ENCODE data around the gene NNAT. TPM values are rescaled to one million over a fixed set of nuclear protein-coding genes. Genes with fewer than 3 reads are reported as not detected.
"Not testable (repeated sequence)": the region's sequence is repeated elsewhere in the genome, so short reads cannot be mapped to it uniquely, and the experiment has no call there.

The NNAT gene
- total RNA-seq, 2 experiments from 2014 or later, result 0.50 to 0.91 TPM

DNA sequence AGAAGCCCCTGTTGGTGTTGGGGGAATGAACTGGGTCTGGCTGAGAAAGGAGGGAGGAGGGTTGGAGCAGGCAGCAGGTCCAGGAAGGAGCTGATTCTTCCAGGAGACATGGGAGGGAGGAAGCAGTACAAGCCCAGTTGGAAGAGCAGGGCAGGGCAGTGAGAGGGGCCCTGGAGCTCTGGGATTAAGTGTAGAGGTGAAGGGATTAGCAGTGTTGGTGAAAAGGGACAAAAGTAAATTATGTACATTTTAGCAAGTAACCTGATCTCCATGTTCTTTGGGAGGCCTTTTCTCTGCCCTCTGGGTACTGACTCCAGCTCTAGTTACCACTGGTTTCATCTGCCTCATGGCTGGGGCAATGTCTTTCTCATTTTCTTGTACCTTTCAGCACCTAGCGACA lies 34.8 kb upstream of the NNAT start:
- H3K4me3 Mint-ChIP-seq; H3K27ac Mint-ChIP-seq; H3K36me3 Mint-ChIP-seq (ENCODE audit: low read depth); CTCF ChIA-PET; H3K9me3 Mint-ChIP-seq; DNase-seq; H3K4me1 Mint-ChIP-seq (ENCODE audit: low read depth); intact Hi-C loops (cut with micrococcal nuclease): not testable (repeated sequence)
- H3K27me3 Mint-ChIP-seq (ENCODE audit: low read depth), result peaks cover 10% of the 10 kb centered on the region

DNA sequence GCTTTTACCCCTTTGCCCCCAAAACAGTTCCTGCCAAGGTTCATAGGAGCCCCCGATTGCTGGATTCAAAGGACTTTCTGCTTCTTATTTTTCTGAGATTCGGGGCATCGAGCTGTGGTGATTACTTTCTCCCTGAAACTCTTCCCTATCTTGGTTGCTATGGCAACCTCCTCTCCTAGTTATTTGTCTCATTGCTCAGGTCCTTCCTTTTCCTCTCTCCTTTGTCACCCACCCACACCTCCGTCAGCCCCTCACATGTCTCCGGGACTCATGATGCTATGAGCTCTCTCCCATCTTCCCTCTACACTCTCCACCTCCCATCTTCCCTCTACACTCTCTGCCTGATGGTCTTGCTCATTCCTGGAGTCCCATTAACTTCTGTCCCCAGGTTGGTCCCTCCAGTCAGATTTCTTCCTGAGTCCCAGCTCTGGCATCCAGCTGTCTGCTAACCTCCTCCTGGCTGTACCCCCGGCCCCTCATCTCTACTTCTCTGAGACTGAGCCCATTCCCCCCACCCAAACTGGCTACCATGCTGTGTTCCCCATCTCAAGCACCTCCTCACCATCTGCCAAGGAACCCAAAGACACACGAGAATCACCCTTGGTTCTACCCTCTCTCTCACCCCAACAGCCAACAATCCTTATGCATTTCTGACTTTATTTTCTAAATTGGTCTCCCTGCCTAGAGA lies 30.2 kb upstream of the NNAT start:
- H3K9me3 Mint-ChIP-seq, result no peaks in the 10 kb centered on the region
- intact Hi-C loops (cut with micrococcal nuclease), result no loop called here
- no peaks in the 10 kb centered on the region for H3K4me1 Mint-ChIP-seq (ENCODE audit: low read depth)
- no peak overlapping the region for H3K27ac Mint-ChIP-seq
- CTCF ChIA-PET, result interaction anchor here (0.9 kb wide), 1 partner anchor 242 kb away, joined by 3 read pairs; no protein-coding TSS in a partner anchor
- no peak for DNase-seq
- H3K4me3 Mint-ChIP-seq, result no peak overlapping the region
- H3K36me3 Mint-ChIP-seq (ENCODE audit: low read depth), result peaks cover 3% of the 10 kb centered on the region
- peaks cover 2% of the 10 kb centered on the region for H3K27me3 Mint-ChIP-seq (ENCODE audit: low read depth)

DNA sequence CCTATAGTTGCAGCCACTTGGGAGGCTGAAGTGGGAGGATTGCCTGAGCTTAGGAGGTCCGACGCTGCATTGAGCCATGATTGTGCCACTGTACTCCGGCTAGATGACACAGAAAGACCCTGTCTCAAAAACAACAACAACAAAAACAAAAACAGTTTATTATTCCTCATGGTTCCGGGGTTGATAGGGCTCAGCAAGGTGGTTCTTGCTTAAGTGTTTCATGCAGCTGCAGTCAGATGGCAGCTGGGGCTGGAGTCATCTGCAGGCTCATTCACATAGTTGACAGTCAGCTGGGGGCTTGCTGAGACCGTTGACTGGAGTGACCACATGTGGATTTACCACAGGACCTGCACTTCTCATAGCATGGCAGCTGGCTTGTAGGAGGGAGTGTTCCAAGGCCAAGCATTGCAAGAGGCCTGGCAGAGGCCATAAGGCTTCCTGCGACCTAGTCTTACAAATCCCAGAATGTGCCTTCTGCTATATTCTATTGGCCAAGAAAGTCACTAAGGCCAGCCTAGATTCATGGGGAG lies 28.9 kb upstream of the NNAT start:
- H3K27ac Mint-ChIP-seq, result no peak overlapping the region
- H3K27me3 Mint-ChIP-seq (ENCODE audit: low read depth), result peaks cover 2% of the 10 kb centered on the region
- H3K4me1 Mint-ChIP-seq (ENCODE audit: low read depth), result no peaks in the 10 kb centered on the region
- CTCF ChIA-PET, result interaction anchor here (0.6 kb wide), 1 partner anchor 518 kb away, joined by 3 read pairs; no protein-coding TSS in a partner anchor
- intact Hi-C loops (cut with micrococcal nuclease), result no loop called here
- no peak overlapping the region for H3K4me3 Mint-ChIP-seq
- H3K9me3 Mint-ChIP-seq, result no peaks in the 10 kb centered on the region
- peaks cover 3% of the 10 kb centered on the region for H3K36me3 Mint-ChIP-seq (ENCODE audit: low read depth)
- DNase-seq, result no peak

DNA sequence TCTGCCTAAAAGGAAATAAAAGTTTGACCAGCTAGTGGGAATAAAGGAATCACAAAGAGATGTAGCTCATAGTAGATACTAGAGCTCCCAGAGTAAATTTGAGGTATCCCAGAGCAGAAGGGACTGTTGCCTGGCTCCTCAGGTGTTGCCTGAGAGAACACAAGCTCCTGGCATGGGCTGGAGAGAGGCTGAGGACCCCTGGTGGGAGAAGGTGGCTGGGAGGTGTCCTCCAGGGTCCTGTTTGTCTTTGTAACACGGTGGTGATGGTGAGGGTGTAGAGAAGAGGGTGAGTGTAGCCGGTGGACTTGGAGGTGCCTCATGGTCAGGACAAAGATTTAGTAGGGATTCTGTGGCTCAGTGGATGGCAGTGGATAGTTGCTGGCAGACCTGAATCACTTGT lies 28.1 kb upstream of the NNAT start:
- Mint-ChIP-seq H3K4me3 (no peak overlapping the region), H3K36me3 (ENCODE audit: low read depth) (peaks cover 3% of the 10 kb centered on the region), H3K4me1 (ENCODE audit: low read depth) (no peaks in the 10 kb centered on the region), H3K27me3 (ENCODE audit: low read depth) (no peaks in the 10 kb centered on the region), H3K27ac (no peak overlapping the region), H3K9me3 (no peaks in the 10 kb centered on the region)
- CTCF ChIA-PET, result no interaction called here
- no peak for DNase-seq
- intact Hi-C loops (cut with micrococcal nuclease), result no loop called here

DNA sequence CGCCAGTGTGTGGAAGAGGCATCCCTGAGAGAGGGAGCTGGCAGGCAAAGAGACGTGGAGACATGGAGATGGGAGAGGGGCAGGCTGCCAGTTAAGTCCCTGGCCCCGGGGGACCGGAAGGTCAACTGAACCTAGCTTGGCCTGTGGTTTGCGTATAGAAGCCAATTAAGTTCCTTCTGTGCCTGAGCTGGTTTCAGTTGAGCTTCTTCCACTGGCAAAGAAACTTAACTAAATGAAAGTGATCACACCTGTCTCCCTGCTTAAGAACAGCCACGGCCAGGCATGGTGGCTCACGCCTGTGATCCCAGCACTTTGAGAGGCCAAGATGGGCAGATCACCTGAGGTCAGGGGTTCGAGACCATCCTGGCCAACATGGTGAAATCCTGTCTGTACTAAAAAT lies 26.7 kb upstream of the NNAT start:
- no peak for DNase-seq
- Mint-ChIP-seq H3K9me3 (no peaks in the 10 kb centered on the region), H3K4me3 (no peak overlapping the region), H3K36me3 (ENCODE audit: low read depth) (peaks cover 4% of the 10 kb centered on the region), H3K27ac (no peak overlapping the region), H3K27me3 (ENCODE audit: low read depth) (no peaks in the 10 kb centered on the region), H3K4me1 (ENCODE audit: low read depth) (no peaks in the 10 kb centered on the region)
- intact Hi-C loops (cut with micrococcal nuclease), result no loop called here
- CTCF ChIA-PET, result interaction anchor here (1.1 kb wide), 1 partner anchor 40 kb away, joined by 5 read pairs; no protein-coding TSS in a partner anchor

DNA sequence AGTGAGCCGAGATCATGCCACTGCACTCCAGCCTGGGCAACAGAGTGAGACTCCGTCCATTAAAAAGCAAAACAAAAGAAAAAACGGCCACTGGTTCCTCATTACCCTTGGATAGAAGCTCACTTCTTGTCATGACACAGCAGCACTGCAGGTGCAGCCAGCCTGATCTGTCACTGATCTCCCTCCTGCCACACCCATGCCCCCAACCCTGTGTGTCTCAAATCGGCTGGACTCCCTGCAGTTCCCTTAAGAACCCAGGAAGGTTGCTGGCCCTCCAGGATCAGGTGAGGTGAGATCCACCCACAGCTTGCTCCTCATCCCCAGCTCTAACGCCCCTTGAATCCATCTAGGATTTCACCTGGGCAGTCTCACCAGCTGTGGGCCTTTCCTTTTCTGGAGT lies 26.3 kb upstream of the NNAT start:
- CTCF ChIA-PET, result interaction anchor here (0.6 to 1.1 kb wide), 2 partner anchors 40 to 804 kb away, joined by 3 to 5 read pairs; no protein-coding TSS in a partner anchor
- no peaks in the 10 kb centered on the region for H3K27me3 Mint-ChIP-seq (ENCODE audit: low read depth)
- H3K4me1 Mint-ChIP-seq (ENCODE audit: low read depth), result no peaks in the 10 kb centered on the region
- no peak for DNase-seq
- H3K27ac Mint-ChIP-seq, result no peak overlapping the region
- no peak overlapping the region for H3K4me3 Mint-ChIP-seq
- intact Hi-C loops (cut with micrococcal nuclease), result no loop called here
- peaks cover 4% of the 10 kb centered on the region for H3K36me3 Mint-ChIP-seq (ENCODE audit: low read depth)
- H3K9me3 Mint-ChIP-seq, result no peaks in the 10 kb centered on the region

DNA sequence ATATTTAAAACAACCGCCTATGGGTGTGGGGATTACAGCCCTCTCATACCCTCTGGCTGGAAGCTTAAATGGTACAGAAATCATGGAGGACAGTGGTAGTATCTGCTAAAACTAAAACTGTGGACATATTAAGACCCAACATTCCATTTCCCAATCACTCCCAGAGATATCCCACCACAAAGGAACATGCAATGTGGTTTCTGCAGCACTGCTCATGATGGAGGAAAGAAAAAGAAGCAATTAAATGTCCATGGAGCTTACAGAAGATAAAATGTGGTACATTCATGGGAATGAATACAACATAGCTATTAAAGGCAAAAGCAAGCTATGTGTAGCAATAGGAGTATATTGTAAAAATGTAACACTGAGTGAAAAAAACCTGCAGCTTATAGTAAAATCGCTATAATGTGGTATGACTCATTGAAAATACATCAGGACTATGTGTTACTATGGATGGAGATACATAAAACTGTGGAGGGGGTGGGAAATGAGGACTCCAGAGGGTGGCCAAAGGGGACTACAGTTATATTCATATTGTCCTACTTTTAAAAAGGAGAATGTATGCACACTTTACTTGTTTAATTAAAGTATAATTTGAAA lies 22.9 kb upstream of the NNAT start:
- no peak overlapping the region for H3K4me3 Mint-ChIP-seq
- no peaks in the 10 kb centered on the region for H3K27me3 Mint-ChIP-seq (ENCODE audit: low read depth)
- peaks cover 1% of the 10 kb centered on the region for H3K36me3 Mint-ChIP-seq (ENCODE audit: low read depth)
- H3K27ac Mint-ChIP-seq, result no peak overlapping the region
- intact Hi-C loops (cut with micrococcal nuclease), result no loop called here
- H3K9me3 Mint-ChIP-seq, result no peaks in the 10 kb centered on the region
- H3K4me1 Mint-ChIP-seq (ENCODE audit: low read depth), result no peaks in the 10 kb centered on the region
- no peak for DNase-seq
- CTCF ChIA-PET, result interaction anchor here (0.5 kb wide), 1 partner anchor 481 kb away, joined by 3 read pairs; no protein-coding TSS in a partner anchor

DNA sequence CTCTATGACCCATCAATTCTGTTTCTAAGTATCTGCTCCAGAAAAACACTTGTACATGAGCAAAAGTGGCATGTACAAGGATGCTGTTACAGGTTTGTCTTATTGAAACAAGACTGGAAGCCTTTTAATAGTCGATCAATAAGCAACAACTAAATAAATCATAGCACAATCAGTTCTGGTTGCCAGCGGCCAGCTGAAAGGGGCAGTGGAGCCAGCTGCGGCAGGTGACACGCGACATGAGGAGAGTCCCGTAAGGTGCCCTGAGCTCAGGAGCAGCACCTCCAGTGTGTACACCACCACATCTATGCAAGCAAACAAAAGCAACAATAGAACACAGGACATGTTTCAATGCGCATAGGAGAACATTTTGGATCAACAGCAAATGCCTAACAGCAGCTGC lies 20.7 kb upstream of the NNAT start:
- Mint-ChIP-seq H3K4me1 (ENCODE audit: low read depth) (no peaks in the 10 kb centered on the region), H3K27me3 (ENCODE audit: low read depth) (no peaks in the 10 kb centered on the region), H3K9me3 (no peaks in the 10 kb centered on the region), H3K36me3 (ENCODE audit: low read depth) (peaks cover 1% of the 10 kb centered on the region), H3K4me3 (no peak overlapping the region), H3K27ac (no peak overlapping the region)
- CTCF ChIA-PET, result no interaction called here
- intact Hi-C loops (cut with micrococcal nuclease), result no loop called here
- no peak for DNase-seq

DNA sequence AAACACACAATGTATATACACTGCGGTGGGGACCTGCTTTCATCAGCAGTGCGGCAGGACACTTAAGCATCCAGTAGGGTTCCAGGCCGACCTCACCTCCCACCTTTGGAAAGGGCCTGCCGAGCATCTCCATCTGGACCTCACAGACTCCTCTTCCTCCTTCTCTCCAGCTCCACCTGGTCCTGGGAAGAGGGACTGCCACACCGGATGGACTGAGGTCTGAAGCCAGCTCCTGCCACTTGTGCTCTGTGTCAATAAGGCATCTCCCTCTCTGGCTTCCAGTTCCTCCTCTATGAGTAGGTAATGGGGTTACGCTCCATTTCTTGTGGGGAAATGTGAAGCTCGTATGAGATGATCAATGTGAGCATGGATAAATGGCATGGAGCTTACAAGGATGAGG lies 19.1 kb upstream of the NNAT start:
- CTCF ChIA-PET, result no interaction called here
- intact Hi-C loops (cut with micrococcal nuclease), result no loop called here
- peaks cover 1% of the 10 kb centered on the region for H3K36me3 Mint-ChIP-seq (ENCODE audit: low read depth)

DNA sequence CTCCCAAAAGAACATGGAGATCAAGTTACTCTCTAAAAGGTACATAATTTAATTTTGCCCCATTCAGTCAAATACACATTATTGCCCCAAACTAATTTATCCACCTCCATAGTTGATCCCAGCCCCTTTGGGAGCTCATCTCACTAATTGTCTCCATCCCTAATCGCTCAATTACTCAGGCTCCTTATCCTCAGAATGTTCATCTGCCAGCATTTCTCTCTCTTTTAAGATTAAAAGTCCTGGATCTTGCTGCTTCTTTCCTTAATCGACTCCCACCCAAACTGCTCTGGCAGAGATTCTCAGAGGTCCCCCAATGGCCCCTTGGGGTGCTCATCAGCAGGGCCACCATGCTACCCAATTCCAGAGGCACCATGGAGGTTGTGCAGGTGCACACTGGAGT lies 18.4 kb upstream of the NNAT start:
- no peaks in the 10 kb centered on the region for H3K9me3 Mint-ChIP-seq
- CTCF ChIA-PET, result no interaction called here
- H3K4me1 Mint-ChIP-seq (ENCODE audit: low read depth), result no peaks in the 10 kb centered on the region
- intact Hi-C loops (cut with micrococcal nuclease), result no loop called here
- H3K27ac Mint-ChIP-seq, result no peak overlapping the region
- no peak for DNase-seq
- no peak overlapping the region for H3K4me3 Mint-ChIP-seq
- H3K36me3 Mint-ChIP-seq (ENCODE audit: low read depth), result peaks cover 1% of the 10 kb centered on the region
- no peaks in the 10 kb centered on the region for H3K27me3 Mint-ChIP-seq (ENCODE audit: low read depth)

More for the DNA sequence above, 19.1 kb upstream of the NNAT start:
- no peak overlapping the region for H3K27ac Mint-ChIP-seq
- H3K27me3 Mint-ChIP-seq (ENCODE audit: low read depth), result no peaks in the 10 kb centered on the region
- no peak for DNase-seq
- H3K9me3 Mint-ChIP-seq, result no peaks in the 10 kb centered on the region
- no peaks in the 10 kb centered on the region for H3K4me1 Mint-ChIP-seq (ENCODE audit: low read depth)
- H3K4me3 Mint-ChIP-seq, result no peak overlapping the region

DNA sequence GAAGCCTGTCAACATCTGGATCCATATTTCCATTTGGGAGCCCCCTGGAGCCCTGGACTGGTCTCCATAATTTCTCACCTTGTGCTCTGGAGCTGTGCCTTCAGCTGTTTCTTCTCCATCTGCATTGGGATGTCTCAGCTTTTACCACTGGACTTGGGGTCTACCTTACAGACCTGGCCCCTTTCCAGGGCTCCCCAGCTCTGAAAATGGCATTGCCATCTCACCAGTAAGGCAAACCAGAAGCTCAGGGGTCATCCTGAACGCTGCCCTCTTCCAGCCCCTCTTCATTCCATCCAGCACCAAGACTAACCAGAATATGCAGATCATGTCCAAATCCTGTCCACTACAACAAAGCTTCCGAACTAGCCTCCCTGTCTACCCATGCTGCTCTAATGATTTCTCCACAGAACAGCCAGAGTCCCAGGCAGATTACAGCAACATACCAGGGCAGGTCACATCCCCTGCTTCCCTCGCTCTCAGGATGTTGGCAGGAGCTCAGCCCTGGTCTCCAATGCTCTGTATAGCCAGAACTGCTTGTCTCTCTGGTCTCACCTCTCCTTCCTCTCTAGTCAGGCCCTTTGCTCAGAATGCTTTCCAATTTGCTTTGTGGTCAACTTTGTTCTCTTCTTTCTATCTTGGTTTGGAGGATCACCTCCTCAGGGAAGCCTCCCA lies 17.7 kb upstream of the NNAT start:
- Mint-ChIP-seq H3K27ac (no peak overlapping the region), H3K4me1 (ENCODE audit: low read depth) (no peaks in the 10 kb centered on the region), H3K36me3 (ENCODE audit: low read depth) (peaks cover 1% of the 10 kb centered on the region), H3K9me3 (no peaks in the 10 kb centered on the region), H3K27me3 (ENCODE audit: low read depth) (no peaks in the 10 kb centered on the region), H3K4me3 (no peak overlapping the region)
- DNase-seq, result no peak
- CTCF ChIA-PET, result no interaction called here
- intact Hi-C loops (cut with micrococcal nuclease), result no loop called here

DNA sequence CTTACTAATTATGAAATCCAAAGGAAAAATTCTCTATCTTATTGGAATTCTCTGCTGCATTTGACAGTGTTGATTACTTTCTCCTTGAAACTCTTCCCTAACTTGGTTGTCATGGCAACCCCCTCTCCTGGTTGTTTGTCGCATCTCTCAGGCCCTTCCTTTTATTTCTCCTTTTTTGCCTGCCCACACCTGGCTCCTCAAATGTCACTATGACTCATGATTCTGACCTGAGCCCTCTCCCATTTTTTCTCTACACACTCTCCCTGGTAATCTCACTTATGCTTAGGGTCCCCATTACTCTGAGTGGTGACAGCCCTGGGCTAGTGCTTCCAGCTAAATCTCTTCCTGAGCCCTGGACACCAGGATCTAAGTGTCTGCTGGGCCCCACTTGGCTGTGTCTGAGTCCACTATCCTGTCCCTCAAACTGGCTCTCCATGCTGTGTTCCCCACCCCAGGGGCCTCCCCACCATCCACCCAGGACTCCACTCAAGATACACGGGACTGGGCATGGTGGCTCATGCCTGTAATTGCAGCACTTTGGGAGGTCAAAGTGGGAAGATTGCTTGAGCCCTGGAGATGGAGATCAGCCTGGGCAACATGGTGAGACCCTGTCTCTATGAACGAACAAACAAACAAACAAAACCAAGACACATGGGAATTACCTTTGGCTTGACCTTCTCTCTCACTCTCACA lies 16.5 kb upstream of the NNAT start:
- H3K4me3 Mint-ChIP-seq, result no peak overlapping the region
- intact Hi-C loops (cut with micrococcal nuclease), result no loop called here
- no peaks in the 10 kb centered on the region for H3K27me3 Mint-ChIP-seq (ENCODE audit: low read depth)
- no peaks in the 10 kb centered on the region for H3K4me1 Mint-ChIP-seq (ENCODE audit: low read depth)
- H3K9me3 Mint-ChIP-seq, result no peaks in the 10 kb centered on the region
- CTCF ChIA-PET, result no interaction called here
- no peaks in the 10 kb centered on the region for H3K36me3 Mint-ChIP-seq (ENCODE audit: low read depth)
- no peak for DNase-seq
- no peak overlapping the region for H3K27ac Mint-ChIP-seq
